Mammary epithelial cell (primary cell): ENCODE measurements around the gene GPC5.

Experiments used
- EZH2 ChIP-seq: IDR thresholded peaks from 2 replicates; pipeline ENCODE4 v1.6.1; 2012; ENCODE audit warnings: low read length, inconsistent platforms, borderline replicate concordance
- TF ChIP-seq, protein P1 (sequence below), 2 donors: IDR thresholded peaks in 1 of 2; conservative IDR thresholded peaks in 1 of 2; 2 replicates each; pipeline ENCODE4 v1.5.1; 2011 to 2012; ENCODE audit warnings: inconsistent platforms in 2 of 2, low read length in 2 of 2, mild to moderate bottlenecking in 2 of 2, control low read depth in 1 of 2, low read depth in 1 of 2; ENCODE audit not compliant: insufficient read depth in 1 of 2; ENCODE audit errors: extremely low read depth in 1 of 2

GRCh38 chr13:92743992-92744391 lies 1345.6 kb downstream of the GPC5 start:
- TF ChIP-seq, protein P1, sequence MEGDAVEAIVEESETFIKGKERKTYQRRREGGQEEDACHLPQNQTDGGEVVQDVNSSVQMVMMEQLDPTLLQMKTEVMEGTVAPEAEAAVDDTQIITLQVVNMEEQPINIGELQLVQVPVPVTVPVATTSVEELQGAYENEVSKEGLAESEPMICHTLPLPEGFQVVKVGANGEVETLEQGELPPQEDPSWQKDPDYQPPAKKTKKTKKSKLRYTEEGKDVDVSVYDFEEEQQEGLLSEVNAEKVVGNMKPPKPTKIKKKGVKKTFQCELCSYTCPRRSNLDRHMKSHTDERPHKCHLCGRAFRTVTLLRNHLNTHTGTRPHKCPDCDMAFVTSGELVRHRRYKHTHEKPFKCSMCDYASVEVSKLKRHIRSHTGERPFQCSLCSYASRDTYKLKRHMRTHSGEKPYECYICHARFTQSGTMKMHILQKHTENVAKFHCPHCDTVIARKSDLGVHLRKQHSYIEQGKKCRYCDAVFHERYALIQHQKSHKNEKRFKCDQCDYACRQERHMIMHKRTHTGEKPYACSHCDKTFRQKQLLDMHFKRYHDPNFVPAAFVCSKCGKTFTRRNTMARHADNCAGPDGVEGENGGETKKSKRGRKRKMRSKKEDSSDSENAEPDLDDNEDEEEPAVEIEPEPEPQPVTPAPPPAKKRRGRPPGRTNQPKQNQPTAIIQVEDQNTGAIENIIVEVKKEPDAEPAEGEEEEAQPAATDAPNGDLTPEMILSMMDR (conservative IDR thresholded peaks at IDR 0.05 in 1 of 2, IDR thresholded peaks at IDR 0.05 in 1 of 2; ENCODE audit: extremely low read depth in 1 of 2, insufficient read depth in 1 of 2, low read depth in 1 of 2, low read length in 2 of 2), result no peak
- no peak for TF ChIP-seq EZH2
